Fibroblast of mammary gland (primary cell): ENCODE measurements around the gene FAM53C.

Experiments used
- DNase-seq: peaks from one replicate; pipeline ENCODE4 v3.0.0-alpha.2; 2010; ENCODE audit warnings: low read depth
- H3K4me3 ChIP-seq: 2 replicates; pipeline ENCODE4 v1.5.1; 2011; ENCODE audit warnings: low read depth, mild to moderate bottlenecking, low read length, moderate library complexity; ENCODE audit not compliant: control insufficient read depth
- TF ChIP-seq, protein P1 (sequence below): conservative IDR thresholded peaks from 2 replicates; pipeline ENCODE4 v1.5.1; 2011; ENCODE audit warnings: low read depth, low read length, inconsistent platforms; ENCODE audit not compliant: control insufficient read depth, insufficient read depth

The FAM53C gene

DNA sequence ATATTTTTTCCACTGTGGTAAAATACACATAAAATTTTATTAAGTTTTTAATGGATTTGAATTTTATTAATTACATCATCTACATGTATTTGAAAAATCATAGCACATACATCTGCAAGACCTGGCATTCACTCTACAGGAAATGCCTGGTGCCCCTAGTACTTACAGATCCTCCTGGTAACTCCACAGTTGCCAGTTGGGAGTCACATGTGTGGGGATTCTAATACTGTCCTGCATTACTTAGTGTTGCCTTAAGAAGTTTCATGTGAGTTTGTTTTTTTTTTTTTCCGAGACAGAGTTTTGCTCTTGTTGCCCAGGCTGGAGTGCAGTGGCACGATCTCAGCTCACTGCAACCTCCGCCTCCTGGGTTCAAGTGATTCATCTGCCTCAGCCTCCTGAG lies 32.5 kb downstream of the FAM53C start:
- TF ChIP-seq, protein P1, sequence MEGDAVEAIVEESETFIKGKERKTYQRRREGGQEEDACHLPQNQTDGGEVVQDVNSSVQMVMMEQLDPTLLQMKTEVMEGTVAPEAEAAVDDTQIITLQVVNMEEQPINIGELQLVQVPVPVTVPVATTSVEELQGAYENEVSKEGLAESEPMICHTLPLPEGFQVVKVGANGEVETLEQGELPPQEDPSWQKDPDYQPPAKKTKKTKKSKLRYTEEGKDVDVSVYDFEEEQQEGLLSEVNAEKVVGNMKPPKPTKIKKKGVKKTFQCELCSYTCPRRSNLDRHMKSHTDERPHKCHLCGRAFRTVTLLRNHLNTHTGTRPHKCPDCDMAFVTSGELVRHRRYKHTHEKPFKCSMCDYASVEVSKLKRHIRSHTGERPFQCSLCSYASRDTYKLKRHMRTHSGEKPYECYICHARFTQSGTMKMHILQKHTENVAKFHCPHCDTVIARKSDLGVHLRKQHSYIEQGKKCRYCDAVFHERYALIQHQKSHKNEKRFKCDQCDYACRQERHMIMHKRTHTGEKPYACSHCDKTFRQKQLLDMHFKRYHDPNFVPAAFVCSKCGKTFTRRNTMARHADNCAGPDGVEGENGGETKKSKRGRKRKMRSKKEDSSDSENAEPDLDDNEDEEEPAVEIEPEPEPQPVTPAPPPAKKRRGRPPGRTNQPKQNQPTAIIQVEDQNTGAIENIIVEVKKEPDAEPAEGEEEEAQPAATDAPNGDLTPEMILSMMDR, result no peak
- no peak overlapping the region for H3K4me3 ChIP-seq
- DNase-seq, result peak; percentile 17

DNA sequence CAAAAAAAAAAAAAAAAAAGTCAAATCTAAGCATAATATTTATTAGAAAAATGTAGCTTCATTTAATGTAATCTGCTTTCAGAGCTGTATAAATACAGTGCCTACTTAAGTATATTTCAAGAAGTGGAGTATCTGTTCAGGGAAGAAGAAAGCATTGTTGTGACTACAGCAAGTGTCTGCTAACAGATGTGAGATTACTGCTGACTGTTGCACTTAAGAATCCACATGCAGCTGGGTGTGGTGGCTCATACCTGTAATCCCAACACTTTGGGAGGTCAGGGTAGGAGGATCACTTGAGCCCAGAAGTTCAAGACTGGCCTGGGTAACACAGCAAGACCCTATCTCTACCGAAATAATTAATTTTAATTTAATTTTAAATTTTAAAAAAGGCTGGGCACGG lies 33.4 kb downstream of the FAM53C start:
- no peak for DNase-seq
- TF ChIP-seq, protein P1, result no peak
- no peak overlapping the region for H3K4me3 ChIP-seq

DNA sequence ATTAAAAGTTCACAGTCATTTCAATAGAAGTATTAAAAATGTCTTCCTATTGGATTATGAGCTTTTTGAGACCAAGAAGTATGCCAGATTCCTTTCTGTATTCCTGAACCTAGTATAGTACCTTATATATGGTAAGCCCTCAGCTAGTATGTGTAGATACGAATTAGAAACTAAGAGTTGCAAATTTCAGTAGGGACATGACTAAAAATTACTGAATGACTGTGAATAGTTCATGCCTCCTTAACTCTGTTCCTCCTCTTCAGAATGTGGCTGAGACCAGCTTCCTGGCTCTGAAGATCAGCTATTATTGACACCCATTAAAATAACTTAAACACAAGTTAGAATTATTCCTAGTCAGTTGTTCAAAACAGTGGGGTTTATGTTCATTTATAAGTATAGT lies 34.2 kb downstream of the FAM53C start:
- TF ChIP-seq, protein P1, result no peak
- H3K4me3 ChIP-seq, result no peak overlapping the region
- no peak for DNase-seq

DNA sequence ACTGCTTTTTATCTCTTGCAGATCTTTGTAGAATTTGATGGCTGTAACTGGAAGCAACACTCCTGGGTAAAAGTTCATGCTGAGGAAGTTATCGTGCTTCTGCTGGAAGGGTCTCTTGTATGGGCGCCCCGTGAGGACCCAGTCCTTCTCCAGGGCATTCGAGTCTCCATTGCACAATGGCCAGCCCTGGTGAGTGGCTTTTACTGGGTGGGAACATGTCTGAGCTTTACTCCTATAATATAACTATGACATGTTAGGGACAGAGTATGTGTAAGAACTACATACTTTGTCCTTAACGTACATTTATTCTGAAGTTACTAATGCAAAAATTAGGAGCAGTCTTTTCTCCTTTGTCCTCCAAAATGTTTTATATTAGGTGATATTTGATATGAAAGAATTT lies 34.6 kb downstream of the FAM53C start:
- H3K4me3 ChIP-seq, result no peak overlapping the region
- TF ChIP-seq, protein P1, result no peak
- no peak for DNase-seq

DNA sequence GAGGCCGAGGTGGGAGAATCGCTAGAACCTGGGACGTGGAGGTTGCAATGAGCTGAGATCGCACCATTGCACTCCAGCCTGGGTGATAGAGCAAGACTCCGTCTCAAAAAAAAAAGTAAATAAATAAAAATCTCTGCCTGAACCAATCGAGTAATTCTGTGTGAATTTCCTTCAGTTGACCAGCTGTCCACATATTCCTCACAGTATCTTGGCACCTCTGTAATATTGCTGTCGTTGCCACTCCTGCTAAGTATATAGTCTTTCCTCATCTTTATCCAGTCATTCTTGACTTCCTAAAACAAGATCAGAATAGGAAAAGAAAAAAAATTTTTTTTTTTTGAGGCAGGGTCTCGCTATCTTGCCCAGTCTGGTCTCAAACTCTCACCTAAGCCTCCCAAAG lies 44.3 kb downstream of the FAM53C start:
- no peak overlapping the region for H3K4me3 ChIP-seq
- TF ChIP-seq, protein P1, result no peak
- DNase-seq, result no peak

DNA sequence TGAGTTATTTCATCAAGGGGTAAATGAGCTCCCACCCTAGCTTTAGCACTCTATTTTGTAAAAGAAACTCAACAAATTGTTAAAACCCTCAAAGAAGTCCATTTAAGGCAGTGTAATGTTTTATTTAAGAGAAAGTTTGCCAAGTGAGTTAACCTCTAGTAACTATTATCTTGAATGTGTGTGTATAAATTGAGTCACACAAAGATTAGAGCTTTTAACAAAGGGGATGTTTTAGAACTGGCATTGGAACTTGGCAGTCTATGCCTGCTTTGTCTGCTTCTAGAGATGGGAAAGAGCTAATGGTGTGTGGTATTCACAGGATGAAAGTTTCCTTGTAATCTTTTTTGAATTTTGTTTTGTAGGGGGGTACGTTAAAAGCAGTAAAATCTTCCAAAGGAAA lies 47.6 kb downstream of the FAM53C start:
- H3K4me3 ChIP-seq, result no peak overlapping the region
- TF ChIP-seq, protein P1, result no peak
- no peak for DNase-seq

DNA sequence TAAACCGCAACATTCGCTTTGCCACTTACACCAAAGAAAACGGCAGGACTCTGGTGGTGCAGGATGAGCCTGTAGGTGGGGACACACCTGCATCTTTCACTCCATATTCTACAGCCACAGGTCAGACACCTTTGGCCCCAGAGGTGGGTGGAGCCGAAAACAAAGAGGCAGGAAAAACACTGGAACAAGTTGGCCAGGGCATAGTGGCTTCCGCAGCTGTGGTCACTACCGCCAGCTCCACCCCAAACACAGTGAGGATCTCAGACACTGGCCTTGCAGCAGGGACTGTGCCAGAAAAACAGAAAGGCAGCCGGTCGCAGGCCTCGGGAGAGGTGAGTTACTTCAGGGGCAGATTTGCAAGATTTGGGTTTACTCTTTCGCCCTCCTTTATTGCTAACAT lies 48.2 kb downstream of the FAM53C start:
- DNase-seq, result no peak
- TF ChIP-seq, protein P1, result no peak
- H3K4me3 ChIP-seq, result no peak overlapping the region
